ENCODE measurements around the gene TRIM33. TPM values are rescaled to one million over a fixed set of nuclear protein-coding genes. Genes with fewer than 3 reads are reported as not detected.
A peak's percentile ranks its signal among the peaks of the same experiment; 100 is the strongest.

TRIM33 gene
- total and polyA plus RNA-seq, 2 of the 8 experiments (the other 6 are each of a cell fraction or from before 2014, with no cell fraction given) = 17.1 to 52.3 TPM

GRCh38 chr1:114345930-114346479 lies 165.0 kb downstream of the TRIM33 start (continued):
- TF ChIP-seq ATF3 (IDR thresholded peaks at IDR 0.05; ENCODE audit: insufficient read depth, low read depth, low read length) (no peak), JUN (IDR thresholded peaks at IDR 0.05; ENCODE audit: low read depth, low read length) (no peak), KDM1A (IDR thresholded peaks at IDR 0.05; ENCODE audit: borderline replicate concordance, low read length) (no peak), ZNF274 (IDR thresholded peaks at IDR 0.05; ENCODE audit: borderline replicate concordance, extremely low read depth, low read length) (no peak), RBBP5 (IDR thresholded peaks at IDR 0.05; ENCODE audit: borderline replicate concordance, low read depth, low read length) (0 out of 2 replicates have a peak, but pooled peaks have one; percentile 40), CBX5 (IDR thresholded peaks at IDR 0.05; ENCODE audit: low read depth, low read length) (no peak), CBX8 (IDR thresholded peaks at IDR 0.05; ENCODE audit: borderline replicate concordance, low read depth, low read length) (no peak), TAF7 (optimal IDR thresholded peaks at IDR 0.05; ENCODE audit: borderline replicate concordance, low read depth, low read length) (no peak), MAX (IDR thresholded peaks at IDR 0.05) (no peak; the same call in 1 of the 2 replicates), RFX5 (IDR thresholded peaks at IDR 0.05; ENCODE audit: borderline replicate concordance, low read depth, low read length) (no peak), SP2 (IDR thresholded peaks at IDR 0.05; ENCODE audit: low read length) (no peak), CTCF (IDR thresholded peaks at IDR 0.05; ENCODE audit: control extremely low read depth in 1 of 3, insufficient read depth in 1 of 3, low read depth in 1 of 3, low read length in 3 of 3) (no peak), POU5F1 (IDR thresholded peaks at IDR 0.05; ENCODE audit: low read depth, low read length) (no peak), RNF2 (IDR thresholded peaks at IDR 0.05; ENCODE audit: borderline replicate concordance, low read depth, low read length, missing control alignments, poor library complexity, severe bottlenecking) (no peak), USF2 (IDR thresholded peaks at IDR 0.05; ENCODE audit: low read length) (no peak), TBP (IDR thresholded peaks at IDR 0.05; ENCODE audit: low read depth, low read length) (no peak), SAP30 (IDR thresholded peaks at IDR 0.05; ENCODE audit: insufficient read depth, insufficient replicate concordance, low read length) (no peak), HDAC2 (IDR thresholded peaks at IDR 0.05; ENCODE audit: borderline replicate concordance in 1 of 2, low read depth in 2 of 2, low read length in 2 of 2) (no peak), SIN3A (conservative IDR thresholded peaks at IDR 0.05 in 1 of 2, IDR thresholded peaks at IDR 0.05 in 1 of 2; ENCODE audit: low read depth in 1 of 2, low read length in 2 of 2) (no peak)
